Right atrium auricular region (tissue), 2 donors: Measurements from ENCODE around the gene KNSTRN. TPM values are rescaled to one million over a fixed set of nuclear protein-coding genes. Genes with fewer than 3 reads are reported as not detected.
A peak's percentile ranks its signal among the peaks of the same experiment; 100 is the strongest.

Experiments
- DNase-seq: peaks from one replicate; pipeline ENCODE4 v3.0.0-alpha.2; 2019; ENCODE audit warnings: low spot score
- H3K27ac ChIP-seq, 2 donors: fragments of 200-600 bp; sonication (generic); 1 replicate in 1 of 2; 2 replicates in 1 of 2; pipeline ENCODE4 v1.5.1; 2016 to 2019
- H3K27me3 ChIP-seq, 2 donors: fragments of 200-600 bp; sonication (generic); one replicate each; pipeline versions ENCODE4 v1.5.1 to v1.6.0; 2017 to 2019
- H3K36me3 ChIP-seq: fragments of 200-600 bp; sonication (generic); one replicate; pipeline ENCODE4 v1.5.1; 2016
- H3K4me1 ChIP-seq, 2 donors: fragments of 200-600 bp; sonication (generic); one replicate each; pipeline versions ENCODE4 v1.5.1 to v1.6.0; 2017 to 2019
- H3K4me3 ChIP-seq, 2 donors: fragments of 200-600 bp; sonication (generic); 1 replicate in 1 of 2; 2 replicates in 1 of 2; pipeline ENCODE4 v1.5.1; 2017 to 2019; ENCODE audit warnings: mild to moderate bottlenecking in 1 of 2, moderate library complexity in 1 of 2
- H3K9me3 ChIP-seq, 2 donors: fragments of 200-600 bp; sonication (generic); one replicate each; pipeline ENCODE4 v1.5.1; 2019
- total RNA-seq, 2 donors: library from RNA; depleted of rRNA; stranded (reverse); fragments of >200 nt; gene quantifications; one replicate each; pipeline ENCODE4 v1.1.0, GENCODE V29; 2016
- TF ChIP-seq, protein P1 (sequence below), 2 donors: fragments of 200-600 bp; sonication (generic); IDR thresholded peaks; one replicate each; pipeline ENCODE4 v1.5.1; 2019; ENCODE audit warnings: antibody characterized with exemption in 2 of 2

KNSTRN gene
- total RNA-seq, 2 donors from 2014 or later: 8.4 to 12.9 TPM

DNA sequence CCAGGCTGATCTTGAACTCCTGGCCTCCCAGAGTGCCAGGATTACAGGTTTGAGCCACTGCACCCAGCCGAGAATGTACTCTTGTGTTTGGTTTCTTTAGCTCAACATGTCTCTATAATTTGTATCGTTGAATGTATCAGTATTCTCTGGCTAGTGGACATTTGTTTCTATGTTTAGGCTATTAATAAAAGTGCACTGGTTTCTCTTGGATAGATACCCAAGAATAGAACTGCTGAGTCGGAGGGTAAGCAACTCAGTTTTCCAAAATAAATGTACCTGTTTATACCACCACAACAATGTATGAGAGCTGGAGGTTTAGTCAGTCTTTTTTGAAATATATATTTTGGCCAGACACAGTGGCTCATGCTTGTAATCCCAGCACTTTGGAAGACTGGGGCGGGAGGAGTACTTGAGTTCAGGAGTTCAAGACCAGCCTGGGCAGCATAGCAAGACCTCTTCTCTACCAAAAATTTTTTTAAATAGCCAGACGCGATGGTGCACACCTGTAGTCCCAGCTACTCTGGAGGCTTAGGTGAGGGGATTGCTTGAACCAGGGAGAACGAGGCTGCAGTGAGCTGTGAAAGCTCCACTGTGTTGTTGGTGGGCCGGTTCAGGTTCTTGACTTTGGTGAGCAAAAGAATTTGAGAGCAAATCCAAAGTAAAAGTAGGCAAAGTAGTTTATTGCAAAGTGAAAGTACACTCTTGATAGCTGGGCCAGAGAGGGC, 15.3 kb downstream of the KNSTRN start:
- Histone ChIP-seq H3K4me1 (no peaks in the 10 kb centered on the region), H3K4me3 (no peak overlapping the region), H3K9me3 (no peaks in the 10 kb centered on the region), H3K27me3 (no peaks in the 10 kb centered on the region), H3K27ac (no peak overlapping the region), H3K36me3 (peaks cover 3% of the 10 kb centered on the region)
- TF ChIP-seq, protein P1, sequence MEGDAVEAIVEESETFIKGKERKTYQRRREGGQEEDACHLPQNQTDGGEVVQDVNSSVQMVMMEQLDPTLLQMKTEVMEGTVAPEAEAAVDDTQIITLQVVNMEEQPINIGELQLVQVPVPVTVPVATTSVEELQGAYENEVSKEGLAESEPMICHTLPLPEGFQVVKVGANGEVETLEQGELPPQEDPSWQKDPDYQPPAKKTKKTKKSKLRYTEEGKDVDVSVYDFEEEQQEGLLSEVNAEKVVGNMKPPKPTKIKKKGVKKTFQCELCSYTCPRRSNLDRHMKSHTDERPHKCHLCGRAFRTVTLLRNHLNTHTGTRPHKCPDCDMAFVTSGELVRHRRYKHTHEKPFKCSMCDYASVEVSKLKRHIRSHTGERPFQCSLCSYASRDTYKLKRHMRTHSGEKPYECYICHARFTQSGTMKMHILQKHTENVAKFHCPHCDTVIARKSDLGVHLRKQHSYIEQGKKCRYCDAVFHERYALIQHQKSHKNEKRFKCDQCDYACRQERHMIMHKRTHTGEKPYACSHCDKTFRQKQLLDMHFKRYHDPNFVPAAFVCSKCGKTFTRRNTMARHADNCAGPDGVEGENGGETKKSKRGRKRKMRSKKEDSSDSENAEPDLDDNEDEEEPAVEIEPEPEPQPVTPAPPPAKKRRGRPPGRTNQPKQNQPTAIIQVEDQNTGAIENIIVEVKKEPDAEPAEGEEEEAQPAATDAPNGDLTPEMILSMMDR (IDR thresholded peaks at IDR 0.05): no peak
- DNase-seq: no peak

DNA sequence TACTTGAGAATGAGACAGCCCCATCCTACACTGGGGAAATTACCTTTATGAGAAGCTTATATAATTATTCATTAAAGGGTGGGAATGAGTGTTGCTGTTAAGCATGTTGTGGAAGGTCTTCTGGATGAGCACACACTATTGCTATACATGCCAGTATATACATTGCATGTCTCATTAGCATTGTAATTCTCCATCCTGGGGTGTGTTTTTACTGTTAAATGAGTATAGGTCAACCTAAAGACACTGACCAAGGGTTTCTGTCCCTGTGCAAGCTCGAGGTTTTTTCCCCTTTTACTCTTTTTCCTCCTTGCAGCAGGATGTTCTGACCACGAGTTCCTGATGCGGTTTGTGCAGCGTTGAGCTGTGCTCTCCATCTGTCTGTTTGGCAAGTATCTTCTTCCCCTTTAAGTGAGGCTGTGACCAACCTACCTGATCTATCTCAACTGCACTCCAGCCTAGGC, 15.9 kb downstream of the KNSTRN start:
- no peaks in the 10 kb centered on the region for H3K9me3 ChIP-seq
- TF ChIP-seq, protein P1 (IDR thresholded peaks at IDR 0.05): no peak
- H3K27ac ChIP-seq: no peak overlapping the region
- DNase-seq: no peak
- no peak overlapping the region for H3K4me3 ChIP-seq
- H3K4me1 ChIP-seq: no peaks in the 10 kb centered on the region
- no peaks in the 10 kb centered on the region for H3K36me3 ChIP-seq
- H3K27me3 ChIP-seq: no peaks in the 10 kb centered on the region

DNA sequence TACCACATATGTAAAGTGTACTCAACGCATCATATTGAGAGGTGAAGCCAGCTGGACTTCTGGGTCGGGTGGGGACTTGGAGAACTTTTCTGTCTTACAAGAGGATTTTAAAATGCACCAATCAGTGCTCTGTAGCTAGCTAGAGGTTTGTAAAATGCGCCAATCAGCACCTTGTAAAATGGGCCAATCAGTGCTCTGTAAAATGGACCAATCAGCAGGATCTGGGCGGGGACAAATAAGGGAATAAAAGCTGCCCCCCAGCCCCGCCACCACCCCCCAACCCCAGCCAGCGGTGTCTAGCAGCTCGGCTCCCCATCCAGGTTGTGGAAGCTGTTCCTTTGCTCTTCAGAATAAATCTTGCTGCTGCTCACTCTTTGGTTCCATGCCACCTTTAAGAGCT, 16.8 kb downstream of the KNSTRN start:
- H3K9me3 ChIP-seq: no peaks in the 10 kb centered on the region
- DNase-seq: no peak
- H3K27ac ChIP-seq: no peak overlapping the region
- TF ChIP-seq, protein P1 (IDR thresholded peaks at IDR 0.05): no peak
- H3K4me3 ChIP-seq: no peak overlapping the region
- H3K27me3 ChIP-seq: no peaks in the 10 kb centered on the region
- no peaks in the 10 kb centered on the region for H3K4me1 ChIP-seq
- H3K36me3 ChIP-seq: no peaks in the 10 kb centered on the region

DNA sequence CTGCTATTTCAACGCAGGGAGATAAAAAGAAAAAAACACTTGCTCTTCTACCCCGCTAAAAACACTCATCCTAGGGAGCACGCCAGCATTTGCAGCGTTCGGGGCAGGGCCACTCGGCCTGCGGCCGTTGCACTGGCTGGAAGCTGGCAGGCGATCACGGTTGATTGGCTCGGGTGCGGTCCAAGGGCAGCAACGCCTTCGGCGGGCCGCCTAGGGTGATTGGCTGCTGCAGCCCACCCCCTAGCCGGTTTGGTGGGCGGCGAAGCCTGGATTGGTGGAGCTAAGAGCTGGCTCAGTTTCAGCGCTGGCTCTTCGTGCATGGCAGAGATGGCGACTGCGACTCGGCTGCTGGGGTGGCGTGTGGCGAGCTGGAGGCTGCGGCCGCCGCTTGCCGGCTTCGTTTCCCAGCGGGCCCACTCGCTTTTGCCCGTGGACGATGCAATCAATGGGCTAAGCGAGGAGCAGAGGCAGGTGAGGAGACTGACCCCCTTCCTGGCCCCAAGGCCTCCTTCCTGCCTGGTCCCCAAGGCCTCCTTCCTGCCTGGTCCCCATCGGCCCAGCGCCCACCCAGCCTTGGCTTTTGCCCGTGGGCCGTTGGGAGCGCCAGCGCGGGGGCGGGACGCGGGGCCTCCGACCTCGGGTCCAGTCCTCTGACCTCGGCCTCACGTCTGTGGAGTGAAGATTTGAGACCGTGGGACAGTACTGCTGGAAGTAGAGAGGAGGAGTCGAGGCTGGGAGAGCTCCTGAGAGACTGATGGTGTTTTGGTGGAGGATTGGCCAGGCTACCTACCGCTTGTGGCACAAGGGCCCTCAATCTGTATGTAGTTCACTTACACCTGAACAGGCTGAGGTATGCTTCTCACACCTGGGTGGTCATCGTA, 23.2 kb downstream of the KNSTRN start, which contains the start of gene IVD:
Gene IVD (plus strand): TSS at position 295 of the 881 bp plus-strand sequence. CDS start 33 bp downstream, at position 328.
- TF ChIP-seq, protein P1 (IDR thresholded peaks at IDR 0.05): peak in 1 of 2 donors; percentile 13
- peaks cover 0 to 25% of the 10 kb centered on the region in 2 donors for H3K4me1 ChIP-seq
- H3K9me3 ChIP-seq: no peaks in the 10 kb centered on the region
- peak within 1 kb of the TSS; percentile 80 to 81 for H3K27ac ChIP-seq
- peaks cover 7% of the 10 kb centered on the region for H3K36me3 ChIP-seq
- peak; percentile 97 for DNase-seq
- peak within 1 kb of the TSS; percentile 76 to 86 for H3K4me3 ChIP-seq
- H3K27me3 ChIP-seq: no peaks in the 10 kb centered on the region

DNA sequence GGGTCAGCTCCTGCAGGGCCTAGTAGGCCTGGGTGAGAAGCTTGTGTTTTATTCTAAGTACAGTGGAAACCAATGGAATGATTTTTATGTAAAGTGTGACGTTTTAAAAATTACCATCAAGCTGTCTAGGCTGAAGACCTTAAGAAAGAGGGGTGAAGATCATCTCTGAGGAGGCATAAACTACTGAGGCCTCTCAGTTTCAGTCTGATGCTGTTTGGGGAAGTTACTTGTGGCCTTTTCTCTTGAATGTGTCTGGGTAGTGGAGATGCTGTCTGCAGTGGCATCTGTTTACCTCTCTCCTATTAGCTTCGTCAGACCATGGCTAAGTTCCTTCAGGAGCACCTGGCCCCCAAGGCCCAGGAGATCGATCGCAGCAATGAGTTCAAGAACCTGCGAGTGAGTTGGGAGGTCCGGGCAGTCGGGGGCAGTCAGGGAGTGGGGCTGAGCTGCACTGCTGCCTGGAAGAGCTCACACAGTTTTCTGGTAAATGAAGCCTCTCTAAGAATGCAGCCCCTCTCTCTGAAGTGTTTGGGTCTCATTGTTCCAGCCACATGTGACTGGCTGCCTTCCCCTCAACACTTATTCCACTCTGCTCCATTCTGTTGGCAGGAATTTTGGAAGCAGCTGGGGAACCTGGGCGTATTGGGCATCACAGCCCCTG, 24.9 kb downstream of the KNSTRN start:
- no peak overlapping the region for H3K27ac ChIP-seq
- TF ChIP-seq, protein P1 (IDR thresholded peaks at IDR 0.05): no peak
- peaks cover 20% of the 10 kb centered on the region for H3K36me3 ChIP-seq
- H3K27me3 ChIP-seq: no peaks in the 10 kb centered on the region
- no peak overlapping the region for H3K4me3 ChIP-seq
- no peaks in the 10 kb centered on the region for H3K9me3 ChIP-seq
- peaks cover 0 to 25% of the 10 kb centered on the region in 2 donors for H3K4me1 ChIP-seq
- DNase-seq: no peak
